HCT116 (cell line): ENCODE results near the gene FHOD3.

Source experiments
- CTCF ChIP-seq, 3 experiments: fragments of 200-600 bp in 1 of 3; sonication (generic) in 1 of 3; IDR thresholded peaks in 2 of 3; conservative IDR thresholded peaks in 1 of 3; 2 replicates each; pipeline ENCODE4 v1.5.1; 2012 to 2017; ENCODE audit warnings: low read depth in 2 of 3, low read length in 2 of 3, antibody characterized with exemption in 1 of 3, borderline replicate concordance in 1 of 3, control low read depth in 1 of 3, mild to moderate bottlenecking in 1 of 3, mixed read lengths in 1 of 3, mixed run types in 1 of 3, moderate library complexity in 1 of 3; ENCODE audit not compliant: insufficient read depth in 1 of 3
- EGR1 ChIP-seq: IDR thresholded peaks from 2 replicates; pipeline ENCODE4 v1.6.1; 2012; ENCODE audit warnings: low read depth
- EZH2 ChIP-seq: fragments of 200-600 bp; sonication (generic); IDR thresholded peaks from 2 replicates; pipeline ENCODE4 v1.6.1; 2017; ENCODE audit warnings: antibody characterized with exemption, mixed run types
- EZH2phosphoT487 ChIP-seq: fragments of 200-600 bp; IDR thresholded peaks from 2 replicates; pipeline ENCODE4 v1.6.1; 2018; ENCODE audit warnings: antibody characterized with exemption, borderline replicate concordance
- MAX ChIP-seq: IDR thresholded peaks from 2 replicates; pipeline ENCODE4 v1.6.1; 2012
- POLR2A ChIP-seq: IDR thresholded peaks from 2 replicates; pipeline ENCODE4 v1.7.0; 2011; ENCODE audit warnings: borderline replicate concordance; ENCODE audit not compliant: insufficient read depth, insufficient read length; ENCODE audit errors: extremely low read depth
- POLR2AphosphoS5 ChIP-seq: IDR thresholded peaks from 2 replicates; pipeline ENCODE4 v1.6.1; 2011; ENCODE audit warnings: mild to moderate bottlenecking, low read depth, low read length, moderate library complexity
- RAD21 ChIP-seq: IDR thresholded peaks from 2 replicates; pipeline ENCODE4 v1.6.1; 2012; ENCODE audit warnings: low read depth, mild to moderate bottlenecking
- REST ChIP-seq: IDR thresholded peaks from 2 replicates; pipeline ENCODE4 v1.6.1; 2012; ENCODE audit warnings: low read depth
- SP1 ChIP-seq: IDR thresholded peaks from 2 replicates; pipeline ENCODE4 v1.6.1; 2012; ENCODE audit warnings: low read depth
- SRF ChIP-seq: IDR thresholded peaks from 2 replicates; pipeline ENCODE4 v1.6.1; 2012; ENCODE audit warnings: low read depth
- YY1 ChIP-seq: IDR thresholded peaks from 2 replicates; pipeline ENCODE4 v1.6.1; 2011; ENCODE audit warnings: low read length, low read depth, moderate library complexity, mild to moderate bottlenecking; ENCODE audit not compliant: insufficient replicate concordance; ENCODE audit errors: extremely low read depth
- ZFX ChIP-seq: fragments of 450-650 bp; IDR thresholded peaks from 2 replicates; pipeline ENCODE4 v1.6.1; 2017

- TF ChIP-seq POLR2A (no peak), ZFX (no peak), CTCF (IDR thresholded peaks at IDR 0.05 in 2 of 3, conservative IDR thresholded peaks at IDR 0.05 in 1 of 3; ENCODE audit: borderline replicate concordance in 1 of 3, insufficient read depth in 1 of 3, low read depth in 2 of 3, low read length in 2 of 3) (no peak), YY1 (no peak), MAX (no peak), POLR2AphosphoS5 (no peak), EZH2 (no peak), EGR1 (no peak), RAD21 (no peak), EZH2phosphoT487 (no peak), REST (no peak), SRF (no peak), SP1 (no peak)
These were observed 430.8 kb downstream of the FHOD3 start for GRCh38 chr18:36728345-36728744.
